Measurements from ENCODE around the gene FASN.

Gene FASN

GRCh38 chr17:82055965-82056728 is 41.9 kb downstream of the FASN start:
- H3K36me3 ChIP-seq (ENCODE audit: insufficient read depth, low read length): peaks cover 49% of the 10 kb centered on the region; the same call in 1 of the 2 replicates
- no peak overlapping the region for H3K9ac ChIP-seq (ENCODE audit: insufficient read length)
- no peak for DNase-seq (ENCODE audit: low read depth, low spot score)
- H3K4me3 ChIP-seq: no peak overlapping the region
- H3K9me3 ChIP-seq (ENCODE audit: low read depth, low read length): no peaks in the 10 kb centered on the region
- no peak for TF ChIP-seq POLR2AphosphoS5 (IDR thresholded peaks at IDR 0.05; ENCODE audit: borderline replicate concordance, low read depth, low read length)
- no peak for TF ChIP-seq EZH2 (IDR thresholded peaks at IDR 0.05)
- TF ChIP-seq FOXP2 (optimal IDR thresholded peaks at IDR 0.05; ENCODE audit: control extremely low read depth, extremely low read length, insufficient read depth): no peak
- H3K27ac ChIP-seq: no peak overlapping the region

GRCh38 chr17:82055023-82055964 is 42.7 kb downstream of the FASN start:
- TF ChIP-seq FOXP2 (optimal IDR thresholded peaks at IDR 0.05; ENCODE audit: control extremely low read depth, extremely low read length, insufficient read depth) (no peak), POLR2AphosphoS5 (IDR thresholded peaks at IDR 0.05; ENCODE audit: borderline replicate concordance, low read depth, low read length) (no peak), EZH2 (IDR thresholded peaks at IDR 0.05) (no peak)
- Histone ChIP-seq H3K9me3 (ENCODE audit: low read depth, low read length) (no peaks in the 10 kb centered on the region), H3K9ac (ENCODE audit: insufficient read length) (no peak overlapping the region), H3K36me3 (ENCODE audit: insufficient read depth, low read length) (peaks cover 40% of the 10 kb centered on the region; the same call in 1 of the 2 replicates), H3K27ac (no peak overlapping the region), H3K4me3 (no peak overlapping the region)
- no peak for DNase-seq (ENCODE audit: low read depth, low spot score)

DNA sequence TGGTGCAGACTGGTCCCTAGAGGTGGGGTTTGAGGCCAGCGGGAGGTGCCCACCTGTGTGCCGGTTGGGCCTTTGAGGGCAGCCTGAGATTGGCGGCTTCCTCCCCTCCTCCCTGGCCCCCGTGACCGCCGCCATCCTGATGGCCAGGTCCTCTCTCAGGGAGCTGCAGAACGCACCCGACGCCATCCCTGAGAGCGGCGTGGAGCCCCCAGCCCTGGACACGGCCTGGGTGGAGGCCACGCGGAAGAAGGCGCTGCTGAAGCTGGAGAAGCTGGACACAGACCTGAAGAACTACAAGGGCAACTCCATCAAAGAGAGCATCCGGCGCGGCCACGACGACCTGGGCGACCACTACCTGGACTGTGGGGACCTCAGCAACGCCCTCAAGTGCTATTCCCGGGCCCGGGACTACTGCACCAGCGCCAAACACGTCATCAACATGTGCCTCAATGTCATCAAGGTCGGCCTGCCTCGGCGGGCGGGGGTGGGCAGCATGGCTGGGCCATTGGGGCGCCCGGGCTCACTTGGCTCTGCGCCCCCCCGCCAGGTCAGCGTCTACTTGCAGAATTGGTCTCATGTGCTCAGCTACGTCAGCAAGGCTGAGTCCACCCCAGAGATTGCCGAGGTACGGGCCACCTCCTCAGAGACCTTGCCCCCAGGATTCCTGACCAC is 43.5 kb downstream of the FASN start:
- Histone ChIP-seq H3K27ac (no peak overlapping the region), H3K36me3 (ENCODE audit: insufficient read depth, low read length) (peaks cover 32% of the 10 kb centered on the region; the same call in 1 of the 2 replicates), H3K9ac (ENCODE audit: insufficient read length) (no peak overlapping the region), H3K9me3 (ENCODE audit: low read depth, low read length) (no peaks in the 10 kb centered on the region), H3K4me3 (no peak overlapping the region)
- TF ChIP-seq FOXP2 (optimal IDR thresholded peaks at IDR 0.05; ENCODE audit: control extremely low read depth, extremely low read length, insufficient read depth) (no peak), EZH2 (IDR thresholded peaks at IDR 0.05) (no peak), POLR2AphosphoS5 (IDR thresholded peaks at IDR 0.05; ENCODE audit: borderline replicate concordance, low read depth, low read length) (no peak)
- no peak for DNase-seq (ENCODE audit: low read depth, low spot score)

DNA sequence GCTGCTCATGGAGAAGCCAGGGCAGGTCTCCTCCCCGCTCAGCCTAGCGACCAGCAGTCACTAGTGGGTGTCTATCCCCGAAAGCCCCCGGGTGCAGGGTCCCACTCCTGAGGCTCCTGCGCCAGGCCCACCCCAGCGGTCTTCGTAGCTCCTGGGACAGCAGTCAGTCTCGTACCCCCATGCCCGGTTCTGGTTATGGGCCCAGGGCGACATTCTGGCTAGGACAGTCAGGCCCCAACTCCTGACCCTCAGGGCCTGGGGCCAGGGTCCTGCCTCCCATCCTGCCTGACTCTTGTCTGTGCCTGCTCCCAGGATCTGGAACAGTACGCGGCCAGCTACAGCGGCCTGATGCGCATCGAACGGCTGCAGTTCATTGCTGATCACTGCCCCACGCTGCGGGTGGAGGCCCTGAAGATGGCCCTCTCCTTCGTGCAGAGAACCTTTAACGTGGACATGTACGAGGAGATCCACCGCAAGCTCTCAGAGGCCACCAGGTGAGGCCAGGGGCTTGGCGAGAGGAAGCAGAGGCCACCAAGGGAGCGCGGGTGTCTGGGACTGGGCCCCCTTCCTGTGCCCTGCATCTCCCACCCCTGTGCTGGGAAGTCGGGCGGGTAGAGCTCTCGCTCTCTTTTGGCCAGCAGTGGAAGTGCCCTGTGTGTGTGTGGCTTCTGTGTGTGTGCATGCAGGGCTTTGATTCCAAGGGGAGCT is 44.3 kb downstream of the FASN start:
- Histone ChIP-seq H3K9ac (ENCODE audit: insufficient read length) (no peak overlapping the region), H3K4me3 (no peak overlapping the region), H3K9me3 (ENCODE audit: low read depth, low read length) (no peaks in the 10 kb centered on the region), H3K36me3 (ENCODE audit: insufficient read depth, low read length) (peaks cover 32% of the 10 kb centered on the region; the same call in 1 of the 2 replicates), H3K27ac (no peak overlapping the region)
- TF ChIP-seq FOXP2 (optimal IDR thresholded peaks at IDR 0.05; ENCODE audit: control extremely low read depth, extremely low read length, insufficient read depth) (no peak), EZH2 (IDR thresholded peaks at IDR 0.05) (no peak), POLR2AphosphoS5 (IDR thresholded peaks at IDR 0.05; ENCODE audit: borderline replicate concordance, low read depth, low read length) (no peak)
- DNase-seq (ENCODE audit: low read depth, low spot score): no peak

GRCh38 chr17:82053130-82053529 is 44.9 kb downstream of the FASN start:
- peak overlapping the region; percentile 83 for H3K9ac ChIP-seq (ENCODE audit: insufficient read length)
- no peaks in the 10 kb centered on the region for H3K9me3 ChIP-seq (ENCODE audit: low read depth, low read length)
- H3K27ac ChIP-seq: no peak overlapping the region
- TF ChIP-seq POLR2AphosphoS5 (IDR thresholded peaks at IDR 0.05; ENCODE audit: borderline replicate concordance, low read depth, low read length) (no peak), FOXP2 (optimal IDR thresholded peaks at IDR 0.05; ENCODE audit: control extremely low read depth, extremely low read length, insufficient read depth) (no peak), EZH2 (IDR thresholded peaks at IDR 0.05) (no peak)
- H3K36me3 ChIP-seq (ENCODE audit: insufficient read depth, low read length): peaks cover 31% of the 10 kb centered on the region; the same call in 1 of the 2 replicates
- peak overlapping the region; percentile 94 for H3K4me3 ChIP-seq
- no peak for DNase-seq (ENCODE audit: low read depth, low spot score)

DNA sequence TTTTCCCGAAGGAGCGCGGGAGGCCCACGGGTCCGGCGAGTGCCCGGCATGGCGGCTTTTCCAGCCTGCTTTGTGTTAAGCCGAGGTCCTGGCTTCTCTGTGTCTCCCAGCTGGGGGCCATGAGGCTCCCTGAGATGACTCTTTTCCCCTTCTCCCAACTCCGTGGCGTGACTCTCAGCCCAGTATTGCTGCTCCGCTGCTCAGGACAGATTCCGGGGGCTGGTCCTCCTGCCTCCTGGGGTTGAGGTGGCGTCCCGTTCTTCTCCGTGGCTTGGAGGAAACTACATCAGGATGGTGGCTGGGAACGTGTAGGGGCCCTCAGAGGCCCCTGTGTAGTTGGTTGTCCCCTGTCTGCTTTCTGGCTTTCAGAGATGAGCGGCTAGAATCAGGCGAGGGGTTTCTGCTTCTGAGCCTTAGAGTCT is 45.4 kb downstream of the FASN start:
- H3K4me3 ChIP-seq: peak overlapping the region; percentile 94
- peak overlapping the region; percentile 83 for H3K9ac ChIP-seq (ENCODE audit: insufficient read length)
- no peak for TF ChIP-seq EZH2 (IDR thresholded peaks at IDR 0.05)
- H3K27ac ChIP-seq: no peak overlapping the region
- DNase-seq (ENCODE audit: low read depth, low spot score): no peak
- peaks cover 26% of the 10 kb centered on the region; the same call in 1 of the 2 replicates for H3K36me3 ChIP-seq (ENCODE audit: insufficient read depth, low read length)
- no peaks in the 10 kb centered on the region for H3K9me3 ChIP-seq (ENCODE audit: low read depth, low read length)

DNA sequence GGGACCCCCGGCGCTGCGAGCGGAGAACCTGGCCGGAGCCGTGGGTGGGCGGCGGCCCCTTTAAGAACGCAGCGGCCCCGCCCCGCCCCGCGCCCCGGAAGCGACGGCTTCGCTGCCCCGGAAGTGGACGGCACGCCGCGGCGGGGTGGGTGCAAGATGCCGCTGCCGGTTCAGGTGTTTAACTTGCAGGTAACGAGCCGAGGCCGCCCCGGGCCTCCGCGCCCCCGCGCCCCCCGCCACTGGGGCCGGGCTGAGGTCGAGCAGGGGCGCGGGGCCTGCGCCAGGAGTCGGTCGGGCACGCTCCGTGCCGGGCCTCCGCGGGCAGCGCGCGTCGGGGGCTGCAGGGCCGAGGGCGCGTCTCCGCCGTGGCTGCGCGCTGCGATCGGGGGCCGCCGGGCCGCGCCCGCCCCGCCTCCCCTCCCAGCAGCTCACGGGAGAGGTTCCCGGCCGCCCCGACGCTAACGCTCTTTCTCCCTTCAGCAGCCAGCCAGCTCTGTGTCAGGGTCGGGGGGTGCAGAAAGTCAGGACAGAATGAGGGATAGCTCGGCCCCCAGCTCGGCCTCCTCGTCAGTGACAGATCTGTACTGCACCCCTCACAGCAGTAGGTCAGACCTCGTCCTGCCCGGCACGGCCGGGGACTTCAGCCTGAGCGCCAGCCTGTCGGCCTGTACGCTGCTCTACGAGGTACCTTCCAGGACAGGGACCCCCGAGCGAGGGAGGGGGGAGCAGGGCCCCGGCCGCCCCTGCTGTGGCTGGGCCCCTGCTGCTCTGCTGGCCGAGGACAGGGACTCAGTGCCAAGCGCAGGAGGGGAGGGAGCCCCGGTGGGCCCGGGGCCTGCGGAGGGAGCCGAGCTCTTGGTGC is 46.0 kb downstream of the FASN start, which contains the start of the genes GPS1 and RFNG:
TSS of gene GPS1 (plus strand) at position 123 of the 862 bp plus-strand sequence. CDS start at position 157, 34 bp downstream.
TSS of gene RFNG (minus strand) at position 36 of the 862 bp plus-strand sequence. CDS start 45 bp downstream, outside the sequence.
- H3K9ac ChIP-seq (ENCODE audit: insufficient read length): peak within 1 kb of the TSS; percentile 83
- DNase-seq (ENCODE audit: low read depth, low spot score): no peak
- H3K27ac ChIP-seq: no peak within 1 kb of the TSS
- peaks cover 23% of the 10 kb centered on the region; the same call in 1 of the 2 replicates for H3K36me3 ChIP-seq (ENCODE audit: insufficient read depth, low read length)
- peak within 1 kb of the TSS; percentile 94 for H3K4me3 ChIP-seq
- H3K9me3 ChIP-seq (ENCODE audit: low read depth, low read length): no peaks in the 10 kb centered on the region
- TF ChIP-seq POLR2AphosphoS5 (IDR thresholded peaks at IDR 0.05; ENCODE audit: borderline replicate concordance, low read depth, low read length): peak; percentile 64
- TF ChIP-seq EZH2 (IDR thresholded peaks at IDR 0.05): no peak
- no peak for TF ChIP-seq FOXP2 (optimal IDR thresholded peaks at IDR 0.05; ENCODE audit: control extremely low read depth, extremely low read length, insufficient read depth)
